Smooth muscle cell of the brain vasculature (primary cell): ENCODE measurements around the gene OOEP.
A peak's percentile ranks its signal among the peaks of the same experiment; 100 is the strongest.
"Not testable (repeated sequence)": the region's sequence is repeated elsewhere in the genome, so short reads cannot be mapped to it uniquely, and the experiment has no call there.

Experiments
- DNase-seq: peaks from one replicate; pipeline ENCODE4 v3.0.0-alpha.2; 2012; ENCODE audit warnings: low read depth, low spot score

Gene OOEP

GRCh38 chr6:73369563-73369962 is at the start of gene OOEP:
Gene OOEP (minus strand): TSS chr6:73369897. CDS start chr6:73369792, 105 bp downstream.
- DNase-seq, result no peak

- no peak for DNase-seq
Measured at GRCh38 chr6:73418081-73418741, 48.5 kb upstream of the OOEP start.

- no peak for DNase-seq
Measured at GRCh38 chr6:73413102-73413501, 43.4 kb upstream of the OOEP start.

DNA sequence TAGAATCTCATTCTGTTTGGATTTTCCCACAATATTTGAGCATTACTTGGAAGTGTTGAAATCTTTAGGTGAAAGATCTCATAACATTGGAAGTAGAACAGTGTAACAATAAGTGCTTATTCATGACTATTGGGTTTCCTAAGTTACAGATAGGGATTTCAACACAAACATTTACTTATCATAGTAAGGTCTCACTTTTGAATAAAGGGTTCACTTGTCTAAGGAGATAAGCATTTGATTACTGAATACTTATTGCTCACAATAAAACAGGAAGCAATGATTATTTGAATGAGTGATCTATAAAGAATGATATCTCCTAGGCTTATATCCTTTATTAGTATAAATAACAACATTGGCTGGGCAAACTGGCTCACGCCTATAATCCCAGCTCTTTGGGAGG is 39.7 kb upstream of the OOEP start:
- no peak for DNase-seq

- DNase-seq, result no peak
Measured at GRCh38 chr6:73400656-73401055, 31.0 kb upstream of the OOEP start.

DNA sequence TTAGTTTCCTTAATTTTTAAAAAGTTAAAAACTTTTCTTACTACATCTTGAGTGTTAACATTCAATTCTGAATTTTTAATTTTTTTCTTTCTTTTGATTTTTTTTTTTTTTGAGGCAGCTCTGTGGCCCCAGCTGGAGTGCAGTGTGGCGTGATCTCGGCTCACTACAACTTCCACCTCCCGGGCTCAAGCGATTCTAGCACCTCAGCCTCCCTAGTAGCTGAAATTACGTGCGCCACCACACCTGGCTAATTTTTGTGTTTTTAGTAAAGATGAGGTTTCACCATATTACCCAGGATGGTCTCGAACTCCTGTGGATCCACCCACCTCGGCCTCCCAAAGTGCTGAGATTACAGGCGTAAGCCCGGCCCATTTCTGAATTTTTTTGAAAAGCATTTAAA is 26.2 kb upstream of the OOEP start:
- no peak for DNase-seq

DNA sequence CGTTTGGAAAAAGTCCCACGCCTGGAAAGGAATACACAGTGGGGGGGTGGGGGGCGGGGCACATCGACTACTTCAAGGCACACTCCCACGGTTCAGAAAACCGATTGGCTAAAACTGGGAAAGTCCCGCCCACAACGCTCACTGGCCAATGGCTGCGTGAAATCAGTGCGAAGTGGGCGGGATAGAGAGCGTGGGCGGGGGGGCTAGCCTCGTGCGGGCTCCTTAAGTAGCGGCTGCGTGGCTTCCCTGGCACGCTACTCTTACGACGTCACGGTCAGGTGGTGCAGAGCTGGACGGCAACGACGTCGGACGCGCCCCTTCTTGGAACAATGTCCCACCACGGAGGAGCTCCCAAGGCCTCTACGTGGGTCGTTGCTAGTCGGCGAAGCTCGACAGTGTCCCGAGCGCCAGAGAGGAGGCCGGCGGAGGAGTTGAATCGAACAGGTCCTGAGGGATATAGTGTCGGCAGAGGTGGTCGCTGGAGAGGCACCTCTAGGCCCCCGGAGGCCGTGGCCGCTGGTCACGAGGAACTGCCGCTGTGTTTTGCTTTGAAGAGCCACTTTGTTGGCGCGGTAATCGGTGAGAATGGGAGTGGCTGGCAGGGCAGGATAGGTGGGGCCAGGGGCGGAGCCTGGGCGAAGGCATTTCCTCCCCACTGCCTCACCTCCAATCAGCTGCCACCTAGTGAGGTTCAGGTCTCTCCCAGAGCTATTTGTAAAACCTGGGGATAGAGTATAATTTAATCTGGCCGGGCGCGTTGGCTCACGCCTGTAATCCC is 25.1 kb upstream of the OOEP start, which contains the start of gene DDX43:
DDX43 (plus strand) TSS at position 252 of the 778 bp plus-strand sequence; CDS start at position 330, 78 bp downstream.
- DNase-seq, result no peak

DNA sequence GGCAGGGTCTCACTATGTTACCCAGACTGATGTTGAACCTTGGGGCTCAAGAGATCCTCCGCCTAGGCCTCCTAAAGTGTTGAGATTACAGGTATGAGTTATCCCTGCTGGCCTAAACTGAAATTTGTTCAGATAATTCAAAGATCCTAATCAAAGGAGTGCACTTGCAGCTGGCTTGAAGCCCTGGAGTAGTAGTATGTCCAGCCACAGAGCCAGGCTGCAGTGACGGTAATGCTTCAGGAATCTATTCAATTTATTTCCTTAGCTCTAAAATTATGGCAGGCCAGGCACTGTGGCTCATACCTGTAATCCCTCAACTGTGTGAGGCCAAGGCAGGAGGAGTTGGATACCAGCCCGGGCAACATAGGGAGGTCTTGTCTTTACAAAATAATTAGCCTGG is 23.6 kb upstream of the OOEP start:
- no peak for DNase-seq

DNA sequence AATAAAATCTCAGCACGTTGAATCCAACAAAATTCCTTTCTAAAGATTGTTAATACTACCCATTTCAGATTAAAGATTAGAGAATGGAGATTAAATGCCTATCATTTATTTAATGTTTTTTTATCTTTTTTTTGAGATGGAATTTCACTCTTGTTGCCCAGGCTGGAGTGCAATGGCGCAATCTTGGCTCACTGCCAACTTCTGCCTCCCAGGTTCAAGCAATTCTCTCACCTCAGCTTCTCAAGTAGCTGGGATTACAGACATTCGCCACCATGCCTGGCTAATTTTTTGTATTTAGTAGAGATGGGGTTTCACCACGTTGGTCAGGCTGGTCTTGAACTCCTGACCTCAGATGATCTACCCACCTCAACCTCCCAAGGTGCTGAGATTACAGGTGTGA is 22.5 kb upstream of the OOEP start:
- not testable (repeated sequence) for DNase-seq

DNA sequence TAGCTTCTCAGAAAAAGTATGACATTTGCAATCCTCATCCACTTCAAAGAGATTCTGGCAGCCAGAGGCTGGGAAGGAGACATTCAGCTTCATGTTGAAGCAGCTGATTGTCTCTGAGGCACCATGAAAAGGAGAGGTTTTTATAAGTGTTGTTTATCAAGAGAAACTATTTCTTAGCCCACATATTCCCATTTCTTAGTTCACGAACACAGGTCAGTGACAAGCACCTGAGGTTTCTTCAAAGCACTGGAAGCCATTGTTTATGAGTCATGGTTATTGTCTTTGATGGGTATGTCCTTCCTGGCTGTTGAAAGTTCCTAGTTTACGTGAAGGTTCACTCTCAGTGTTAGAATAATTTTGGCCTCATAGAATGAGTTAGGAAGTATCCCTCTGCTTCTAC is 22.0 kb upstream of the OOEP start:
- no peak for DNase-seq

- DNase-seq, result no peak
Measured at GRCh38 chr6:73389854-73390253, 20.2 kb upstream of the OOEP start.

DNA sequence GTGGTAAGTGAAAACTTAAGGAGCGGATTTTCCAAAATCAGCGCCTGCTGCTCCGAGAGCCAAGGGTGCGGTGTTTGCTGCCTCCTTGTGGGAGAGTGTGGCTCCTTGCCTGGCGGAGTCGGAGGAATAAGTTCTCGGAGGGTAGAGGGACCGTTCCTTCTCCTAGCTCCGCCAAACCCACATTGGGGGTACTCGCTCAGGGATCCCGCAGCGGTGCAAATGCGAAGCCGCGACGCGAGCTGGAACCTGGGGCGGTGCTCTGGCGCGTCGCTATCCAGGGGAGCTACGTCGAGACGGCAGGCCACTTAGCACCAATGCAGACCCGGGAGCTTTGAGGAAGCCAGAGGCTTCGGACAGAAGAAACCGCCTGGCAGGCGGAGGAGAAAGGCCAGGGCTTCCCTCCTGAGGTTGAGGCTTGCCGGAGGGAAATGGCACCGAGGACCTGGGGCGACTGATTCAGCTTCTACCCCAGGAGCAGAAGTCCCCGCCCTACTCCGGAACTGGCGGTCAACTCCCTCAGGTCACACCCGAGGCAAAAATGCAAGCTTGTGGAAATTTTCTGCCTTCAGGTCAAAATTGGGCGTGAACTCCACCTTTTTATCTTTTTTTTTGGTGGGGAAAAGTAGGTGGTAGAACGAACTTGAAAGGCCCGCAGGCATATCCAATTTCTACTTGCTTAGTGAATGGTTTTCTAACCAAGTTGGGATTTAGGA is 19.3 kb upstream of the OOEP start:
- DNase-seq, result peak; percentile 39

DNA sequence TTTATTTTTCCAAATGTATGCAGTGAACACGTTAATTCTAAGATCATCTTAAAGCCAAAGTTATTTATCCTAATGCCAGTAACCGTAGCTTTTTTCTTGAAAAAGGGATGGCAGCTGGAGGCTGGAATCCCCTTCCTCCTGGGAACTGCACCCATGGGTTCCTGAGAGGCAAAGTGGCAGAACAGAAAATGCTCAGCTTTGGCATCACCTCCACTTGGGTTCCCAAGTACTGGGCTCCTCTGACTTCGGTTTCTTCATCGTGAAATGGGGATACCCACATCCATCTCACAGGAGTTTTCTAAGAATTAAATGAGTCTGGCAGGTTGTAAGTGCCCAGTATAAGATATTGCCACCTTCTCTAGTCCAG is 18.7 kb upstream of the OOEP start:
- no peak for DNase-seq

- no peak for DNase-seq
Measured at GRCh38 chr6:73382462-73383113, 12.9 kb upstream of the OOEP start.

GRCh38 chr6:73381531-73381930 is 11.8 kb upstream of the OOEP start:
- not testable (repeated sequence) for DNase-seq

- no peak for DNase-seq
Measured at GRCh38 chr6:73377225-73377624, 7.5 kb upstream of the OOEP start.

DNA sequence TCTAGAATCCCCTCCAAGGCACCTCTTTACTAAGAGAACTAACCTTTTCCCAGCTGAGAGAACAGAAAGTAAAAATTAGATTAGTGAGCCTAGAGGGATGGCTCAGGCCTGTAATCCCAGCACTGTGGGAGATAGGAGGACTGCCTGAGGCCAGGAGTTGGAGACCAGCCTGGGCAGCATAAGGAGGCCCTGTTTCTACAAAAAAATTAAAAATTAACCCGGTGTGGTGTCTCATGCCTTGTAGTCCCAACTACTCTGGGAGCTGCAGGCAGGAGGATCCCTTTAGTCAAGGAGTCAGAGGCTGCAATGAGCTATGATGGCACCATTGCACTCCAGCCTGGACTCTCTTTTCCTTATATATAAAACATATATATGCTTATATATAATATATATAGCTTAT is 5.5 kb upstream of the OOEP start:
- DNase-seq, result no peak

DNA sequence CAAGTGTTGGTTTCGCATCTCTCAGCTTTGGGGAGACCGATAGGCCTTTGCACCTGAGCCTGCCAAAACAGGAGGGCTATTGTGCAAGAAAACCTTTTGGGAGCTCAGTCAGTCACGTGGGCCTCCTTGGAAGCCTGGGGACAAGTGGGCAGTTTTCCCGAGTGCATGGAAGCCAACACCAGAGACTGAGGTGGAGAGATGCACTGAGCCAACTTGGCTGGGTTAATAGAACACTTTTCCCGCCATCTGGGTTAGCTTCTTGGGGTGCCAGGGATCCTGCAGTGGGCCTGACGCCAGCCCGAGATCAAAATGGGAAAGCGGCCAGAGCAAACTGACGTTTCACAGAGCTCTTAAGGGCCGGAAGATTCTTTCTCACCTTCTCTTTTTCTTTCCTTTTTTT is 2.8 kb upstream of the OOEP start:
- no peak for DNase-seq

GRCh38 chr6:73371984-73372383 is 2.3 kb upstream of the OOEP start:
- no peak for DNase-seq

- no peak for DNase-seq
Measured at GRCh38 chr6:73369157-73369556, 540 bp downstream of the OOEP start.

- DNase-seq, result no peak
Measured at GRCh38 chr6:73368675-73369074, 1.0 kb downstream of the OOEP start.

DNA sequence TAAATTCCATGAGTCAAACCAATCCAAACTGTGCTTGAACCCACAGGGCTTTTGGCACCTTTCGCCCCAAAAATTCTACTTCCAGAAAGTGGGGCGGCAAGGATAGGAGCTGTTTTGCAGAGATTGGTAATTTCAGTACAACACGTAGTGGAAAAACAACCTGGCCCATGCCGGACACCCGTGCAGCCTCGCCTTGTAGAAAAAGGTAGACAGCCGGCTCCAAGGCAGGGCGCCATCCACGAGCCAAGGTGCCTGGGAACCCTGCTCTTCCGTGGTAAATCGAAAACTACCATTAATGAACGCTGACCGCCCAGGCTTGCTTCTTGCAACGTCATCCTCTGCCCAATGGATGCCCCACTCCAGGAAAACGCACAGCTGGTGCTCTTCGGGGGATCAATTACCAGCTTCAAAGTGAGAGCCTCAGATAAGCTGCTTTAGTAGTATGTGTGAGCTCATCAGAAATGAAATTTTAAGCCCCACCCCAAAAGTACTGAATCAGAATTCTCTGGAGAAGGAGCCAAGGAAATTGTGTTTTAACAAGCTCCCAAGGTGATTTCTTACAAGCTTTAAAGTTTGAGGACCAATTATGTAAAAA is 1.8 kb downstream of the OOEP start:
- DNase-seq, result no peak
